NCI-H82 (cell line): ENCODE data around the gene ABL2.
A peak's percentile ranks its signal among the peaks of the same experiment; 100 is the strongest.
"Not testable (repeated sequence)": the region's sequence is repeated elsewhere in the genome, so short reads cannot be mapped to it uniquely, and the experiment has no call there.

Source experiments
- DNase-seq: peaks from one replicate; lab custom pipeline; 2025; lab: John Stamatoyannopoulos, UW

The ABL2 gene

DNA sequence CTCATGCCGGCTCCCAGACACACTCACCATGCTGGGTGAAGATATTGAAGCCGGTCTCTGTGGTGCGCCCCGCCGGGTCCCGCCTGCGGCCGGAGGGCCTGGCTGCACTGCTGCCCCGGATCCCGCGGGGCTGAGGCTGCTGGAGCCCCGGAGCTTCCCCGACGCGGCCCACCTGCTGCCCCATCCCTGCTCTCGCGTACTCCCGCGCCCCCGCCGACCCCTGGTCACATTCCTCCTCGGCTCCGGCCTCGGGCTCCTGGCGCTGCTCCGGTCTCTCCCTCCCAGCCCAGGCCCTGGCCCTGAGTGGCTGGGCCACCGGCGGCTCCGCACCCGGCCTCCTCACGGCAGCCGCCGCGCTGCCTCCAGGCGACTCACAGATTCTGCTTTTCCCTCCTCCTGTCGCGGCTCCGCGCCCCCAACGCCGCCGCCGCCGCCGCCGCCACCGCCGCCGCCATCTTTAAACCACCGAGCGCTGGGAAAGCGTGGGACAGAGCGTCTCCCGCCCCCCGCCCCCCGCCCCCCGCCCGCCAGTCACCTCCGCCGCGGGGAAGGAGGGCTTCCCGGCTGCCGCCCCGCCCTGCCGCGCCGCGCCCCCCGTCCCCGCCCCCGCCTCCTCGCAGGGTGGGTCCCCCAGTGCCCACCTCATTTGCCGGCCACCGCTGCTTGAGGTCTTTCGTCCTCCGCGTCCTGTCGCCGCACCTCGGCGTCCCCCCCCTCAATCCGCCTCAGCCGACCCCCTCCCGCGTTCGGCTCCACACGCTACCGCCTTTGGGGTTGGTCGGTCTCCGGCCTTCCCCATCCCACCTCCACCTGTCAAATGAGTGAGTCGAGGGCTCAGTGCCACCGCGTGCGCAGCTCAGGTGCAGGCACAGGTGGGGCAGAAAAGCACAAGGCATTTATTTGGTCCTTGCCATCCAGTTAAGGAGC is at the start of gene ABL2:
Gene ABL2 (minus strand): TSS at position 464 of the 927 bp plus-strand sequence. CDS start 280 bp downstream, at position 184.
- peak; percentile 82 for DNase-seq

DNA sequence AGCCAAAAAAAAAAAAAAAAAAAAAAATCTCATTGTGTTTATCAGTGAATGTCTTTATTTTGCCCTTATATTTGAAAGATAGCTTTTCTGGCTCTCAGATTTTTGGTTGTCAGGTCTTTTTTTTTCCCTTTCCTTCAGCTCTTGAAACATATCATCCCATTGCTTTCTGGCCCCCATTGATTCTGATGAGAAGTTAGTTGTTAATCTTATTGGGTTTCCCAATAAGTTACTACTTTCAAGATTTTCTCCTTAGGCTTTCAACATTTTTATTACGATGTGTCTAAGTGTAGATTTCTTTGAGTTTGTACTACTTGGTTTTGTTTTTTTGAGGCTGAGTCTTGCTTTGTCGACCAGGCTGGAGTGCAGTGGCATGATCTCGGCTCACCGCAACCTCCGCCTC is 49.4 kb upstream of the ABL2 start:
- DNase-seq: no peak

DNA sequence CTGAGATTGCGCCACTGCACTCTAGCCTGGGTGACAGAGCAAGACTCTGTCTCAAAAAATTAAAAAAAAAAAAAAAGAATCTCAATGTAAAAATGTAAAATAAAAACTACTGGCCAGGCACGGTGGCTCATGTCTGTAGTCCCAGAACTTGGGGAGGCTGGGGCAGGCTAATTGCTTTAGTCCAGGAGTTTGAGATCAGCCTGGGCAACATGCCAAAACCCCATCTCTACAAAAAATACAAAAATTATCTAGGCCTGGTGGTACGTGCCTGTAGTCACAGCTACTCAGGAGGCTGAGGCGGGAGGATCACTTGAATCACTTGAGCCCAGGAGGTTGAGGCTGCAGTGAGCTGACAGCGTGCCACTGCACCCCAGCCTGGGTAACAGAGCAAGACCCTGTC is 44.9 kb upstream of the ABL2 start:
- peak; percentile 18 for DNase-seq

DNA sequence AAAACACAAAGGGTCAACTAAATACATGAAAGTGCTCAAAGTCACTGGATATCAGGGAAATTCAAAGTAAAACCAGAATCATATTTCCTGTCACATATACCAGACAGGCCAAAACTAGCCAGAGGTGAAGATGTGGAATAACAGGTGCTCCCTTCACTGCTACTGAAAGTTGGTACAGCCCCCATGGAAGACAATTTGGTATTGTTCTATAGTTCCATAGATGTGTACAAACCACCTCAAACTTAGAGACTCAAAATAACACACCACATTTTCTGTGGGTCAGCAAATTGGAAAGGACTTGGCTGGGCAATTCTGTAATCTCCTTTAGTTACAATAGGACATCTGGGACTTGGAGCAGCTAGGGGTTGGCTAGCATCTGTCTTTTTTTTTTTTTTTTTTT is 39.6 kb upstream of the ABL2 start:
- DNase-seq: peak; percentile 11

DNA sequence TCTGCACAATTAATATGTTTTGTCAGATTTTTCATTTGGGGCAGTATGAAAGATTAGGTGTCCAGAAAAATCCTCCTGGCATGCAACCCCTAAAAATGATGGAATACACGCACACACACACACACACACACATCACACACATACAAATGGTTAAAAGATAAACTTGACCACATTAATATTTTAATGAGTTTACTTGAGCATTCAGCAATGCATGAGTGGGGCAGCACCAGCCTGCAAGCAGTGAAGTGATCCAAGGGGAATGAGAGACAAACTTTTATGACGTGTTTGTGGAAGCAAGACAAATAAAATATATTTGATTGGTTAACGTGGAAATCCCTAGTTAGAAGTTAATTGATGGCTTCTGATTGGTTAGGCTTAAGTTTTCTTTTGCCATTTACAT is 35.0 kb upstream of the ABL2 start:
- DNase-seq: no peak

DNA sequence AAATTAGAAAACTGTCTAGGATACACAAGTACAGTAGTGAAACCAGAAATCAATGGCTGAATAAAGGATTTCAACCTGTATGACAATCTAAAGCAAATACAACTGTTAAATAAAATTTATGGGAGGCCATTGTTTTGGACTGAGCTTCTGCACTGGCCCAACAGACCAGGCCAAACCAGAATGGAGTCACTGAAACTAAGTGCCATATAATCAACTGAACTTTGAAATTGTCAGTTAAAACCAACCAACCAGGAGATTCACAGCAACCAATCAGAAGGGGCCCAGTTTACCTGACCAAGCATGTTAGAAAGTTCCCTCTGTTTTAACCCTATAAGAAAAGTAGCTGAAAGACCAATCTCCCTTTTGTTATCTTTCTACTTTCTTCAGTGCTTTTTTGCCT is 33.6 kb upstream of the ABL2 start:
- DNase-seq: no peak

DNA sequence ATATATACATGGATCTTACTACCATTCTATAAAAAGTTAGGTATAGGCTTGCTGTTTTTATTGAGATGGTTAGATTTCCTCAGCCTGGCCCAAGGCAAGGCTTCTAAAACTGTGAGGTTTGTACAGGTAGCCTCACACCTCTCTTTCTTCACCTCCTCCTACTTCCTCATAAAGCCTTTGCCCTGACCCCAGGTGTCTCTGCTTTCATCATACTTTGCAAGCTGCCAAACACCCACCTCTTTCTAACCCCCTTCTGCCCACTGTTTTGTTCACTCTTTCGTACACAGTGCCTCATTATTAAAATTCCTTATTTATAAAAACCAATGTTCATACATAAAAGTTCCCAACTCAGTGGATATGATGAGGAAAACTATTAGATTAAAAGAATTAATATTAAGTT is 32.7 kb upstream of the ABL2 start:
- no peak for DNase-seq

DNA sequence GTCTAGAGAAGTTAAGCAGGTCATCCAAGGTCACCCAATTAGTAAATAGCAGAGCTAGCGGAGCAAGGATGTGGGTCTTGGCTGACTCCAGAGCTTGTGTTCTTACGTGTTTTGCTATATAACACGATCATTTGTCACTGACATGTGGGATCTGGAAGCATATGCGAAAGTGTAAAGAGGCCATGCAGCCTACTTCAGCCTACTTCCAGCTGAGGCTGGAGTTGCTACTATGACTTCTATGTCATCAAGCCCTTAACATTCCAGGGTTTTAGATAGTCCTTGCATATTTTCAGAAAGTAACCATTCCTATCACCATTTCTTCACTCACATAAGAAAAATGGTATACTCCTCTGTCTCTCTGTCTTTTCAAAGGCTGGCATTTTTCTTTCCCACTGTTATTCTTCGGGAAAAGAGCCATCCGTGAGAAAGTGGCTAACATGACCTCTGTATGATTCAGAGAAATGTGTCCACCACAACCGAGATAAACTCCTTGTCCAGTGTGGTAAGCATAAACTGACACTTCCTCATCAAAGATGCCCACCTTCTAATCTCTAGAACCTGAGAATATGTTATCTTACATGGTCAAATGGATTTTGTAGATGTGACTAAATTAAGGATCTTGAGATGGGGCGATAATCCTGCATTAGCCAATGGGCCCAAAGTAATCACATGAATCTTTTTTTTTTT is 24.0 kb upstream of the ABL2 start:
- peak; percentile 52 for DNase-seq

DNA sequence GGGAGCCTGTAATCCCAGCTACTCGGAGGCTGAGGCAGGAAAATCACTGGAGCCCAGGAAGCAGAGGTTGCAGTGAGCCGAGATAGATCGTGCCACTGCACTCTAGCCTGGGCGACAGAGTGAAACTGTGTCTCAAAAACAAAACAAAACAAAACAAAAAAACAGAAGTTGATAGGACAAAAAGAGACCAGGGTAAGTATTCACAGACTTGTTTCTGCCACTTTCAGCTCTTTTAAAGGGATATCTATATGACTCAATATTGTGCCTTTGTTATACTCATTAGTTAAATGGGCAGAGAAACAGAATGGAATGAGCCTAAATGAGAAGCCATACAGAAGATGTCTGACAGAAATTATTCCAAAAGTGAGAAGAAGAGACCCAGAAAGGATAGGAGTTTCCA is 23.1 kb upstream of the ABL2 start:
- no peak for DNase-seq

DNA sequence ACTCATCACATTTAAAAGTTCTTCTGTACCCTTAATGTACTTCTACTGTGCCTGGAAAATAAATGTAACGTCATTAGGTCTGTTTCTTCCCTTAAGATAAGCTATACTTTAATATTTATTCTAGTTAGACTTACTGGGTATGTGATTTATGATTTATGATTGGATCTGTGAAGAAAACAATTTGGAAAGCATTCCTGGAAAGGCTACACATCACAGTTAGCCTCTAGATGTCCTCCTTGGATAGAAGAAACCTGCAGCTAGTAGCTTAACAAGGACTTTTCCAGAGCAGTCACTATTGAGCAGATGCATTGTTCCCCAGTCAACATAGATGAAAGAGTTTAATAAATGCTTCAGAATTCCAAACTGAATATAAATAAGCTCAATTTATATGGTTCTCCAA is 22.2 kb upstream of the ABL2 start:
- peak; percentile 58 for DNase-seq

DNA sequence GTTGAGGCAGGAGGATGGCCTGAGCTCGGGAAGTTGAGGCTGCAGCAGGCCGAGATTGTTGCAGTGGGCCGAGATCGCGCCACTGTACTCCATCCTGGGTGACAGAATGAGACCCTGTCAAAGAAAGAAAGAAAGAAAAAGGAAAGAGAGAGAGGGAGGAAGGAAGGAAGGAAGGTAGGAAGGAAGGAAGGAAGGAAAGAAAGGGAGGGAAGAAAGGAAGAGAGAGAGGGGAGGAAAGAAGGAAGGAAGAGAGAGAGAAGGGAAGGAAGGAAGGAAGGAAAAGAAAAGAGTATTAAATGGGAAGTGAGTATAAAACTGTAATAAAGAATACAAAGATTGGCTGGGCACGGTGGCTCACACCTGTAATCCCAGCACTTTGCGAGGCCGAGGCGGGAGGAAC is 18.4 kb upstream of the ABL2 start:
- DNase-seq: no peak

DNA sequence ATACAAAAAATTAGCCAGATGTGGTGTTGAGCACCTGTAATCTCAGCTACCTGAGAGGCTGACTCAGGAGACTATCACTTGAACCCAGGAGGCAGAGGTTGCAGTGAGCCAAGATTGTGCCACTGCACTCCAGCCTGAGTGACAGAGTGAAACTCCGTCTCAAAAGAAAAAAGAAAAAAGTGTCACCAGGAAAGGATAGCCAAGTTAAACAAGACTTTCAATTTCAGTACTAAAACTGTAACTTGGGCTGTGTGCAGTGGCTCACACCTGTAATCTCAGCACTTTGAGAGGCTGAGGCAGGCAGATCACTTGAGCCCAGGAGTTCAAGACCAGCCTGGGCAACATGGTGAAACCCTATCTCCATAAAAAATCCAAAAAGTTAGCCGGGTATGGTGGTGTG is 15.9 kb upstream of the ABL2 start:
- DNase-seq: not testable (repeated sequence)

DNA sequence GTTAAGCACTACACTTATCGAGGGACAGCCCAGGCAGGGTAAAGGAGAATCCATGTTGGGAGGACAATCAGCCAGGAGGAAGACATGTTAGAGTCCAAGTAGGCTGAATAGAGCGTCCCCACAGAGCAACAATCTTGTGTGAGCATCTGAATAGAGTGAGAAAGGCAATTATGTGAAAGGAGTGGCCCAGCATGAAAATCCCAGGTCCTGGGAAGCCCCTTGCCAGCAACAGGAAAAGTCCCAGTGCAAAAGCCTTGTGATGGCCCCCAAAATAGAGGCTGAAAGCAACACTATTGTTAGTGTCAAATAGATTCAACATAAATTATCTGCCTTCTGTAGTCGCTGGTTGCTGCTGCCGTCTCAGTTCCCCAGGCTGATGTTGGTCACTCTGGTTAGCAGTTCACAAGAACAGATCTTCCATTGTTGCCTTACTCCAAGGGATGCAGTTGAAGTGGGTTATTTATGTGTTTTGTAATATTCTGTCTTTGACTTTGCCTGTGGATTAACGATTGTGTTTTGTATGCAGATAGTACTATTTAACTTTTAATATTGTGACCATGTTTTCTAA is 12.1 kb upstream of the ABL2 start:
- DNase-seq: no peak

DNA sequence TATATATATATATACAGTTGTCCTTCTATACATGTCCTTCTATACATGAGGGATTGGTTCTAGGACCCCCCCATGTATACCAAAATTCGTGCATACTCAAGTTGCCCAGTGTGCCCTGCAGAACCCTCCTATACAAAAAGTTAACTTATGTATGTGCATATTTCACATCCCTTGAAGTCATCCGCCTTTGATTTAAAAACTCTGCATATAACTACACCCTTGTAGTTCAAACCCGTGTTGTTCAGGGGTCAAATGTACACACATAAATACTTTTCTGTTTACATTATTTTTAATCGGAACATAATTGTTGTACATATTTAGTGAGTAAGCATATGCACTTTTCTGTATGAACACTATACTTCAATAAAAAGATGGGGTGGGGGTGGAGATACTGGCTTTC is 7.7 kb upstream of the ABL2 start:
- no peak for DNase-seq

DNA sequence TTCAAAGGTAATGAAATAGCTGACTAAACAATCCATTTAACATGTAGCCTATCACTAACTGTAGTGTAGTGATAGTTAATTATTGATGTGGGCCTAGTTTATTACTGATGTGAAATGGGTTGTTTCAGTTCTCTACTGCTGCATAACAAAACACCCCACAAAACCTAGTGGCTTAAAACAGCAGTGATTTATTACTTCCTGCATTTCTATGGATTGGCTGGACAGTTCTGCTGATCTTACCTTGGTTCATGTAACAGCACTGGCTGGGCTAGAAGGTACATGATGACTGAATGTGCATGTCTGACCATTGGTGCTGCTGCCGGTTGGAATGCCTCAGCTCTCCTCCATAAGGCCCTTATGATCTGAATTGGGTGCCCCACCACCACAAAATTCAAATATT is 5.4 kb upstream of the ABL2 start:
- DNase-seq: no peak

DNA sequence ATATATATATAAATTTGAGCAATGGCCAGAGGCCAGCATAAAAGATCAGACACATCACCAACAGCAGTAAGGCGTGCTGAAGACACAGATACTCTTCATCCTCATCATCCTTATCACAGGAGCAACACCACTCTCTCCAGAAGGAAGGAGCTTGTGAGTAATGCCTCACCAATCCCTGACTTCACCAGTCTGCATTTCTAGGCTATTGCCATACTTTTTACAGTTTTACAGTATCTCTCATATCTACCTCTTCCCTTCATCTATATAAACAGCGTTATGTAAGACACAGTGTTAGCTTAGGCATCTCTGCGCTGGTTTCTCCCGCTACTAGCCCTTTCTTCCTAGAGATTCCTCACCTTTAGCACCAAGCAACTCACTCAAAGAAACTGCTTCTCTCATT is 2.4 kb upstream of the ABL2 start:
- no peak for DNase-seq

DNA sequence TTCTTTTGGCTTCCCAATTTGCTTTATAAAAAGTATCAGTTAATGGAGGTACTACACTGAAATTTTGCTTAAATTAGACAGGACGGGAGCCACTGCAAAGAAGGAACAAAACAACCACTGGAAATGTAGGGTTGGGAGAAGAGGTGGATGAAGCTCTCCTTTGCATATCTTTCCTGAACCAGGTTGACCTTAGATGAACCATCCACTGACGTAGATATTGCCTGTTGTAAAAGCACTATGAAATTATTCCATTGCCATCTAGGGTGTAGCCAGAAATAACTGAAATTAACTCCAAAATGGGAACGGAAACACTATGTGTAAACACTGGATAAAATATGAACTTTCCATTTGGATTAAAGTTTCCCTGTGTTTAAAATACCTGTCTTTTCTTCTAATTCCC is 1.2 kb upstream of the ABL2 start:
- DNase-seq: peak; percentile 24

DNA sequence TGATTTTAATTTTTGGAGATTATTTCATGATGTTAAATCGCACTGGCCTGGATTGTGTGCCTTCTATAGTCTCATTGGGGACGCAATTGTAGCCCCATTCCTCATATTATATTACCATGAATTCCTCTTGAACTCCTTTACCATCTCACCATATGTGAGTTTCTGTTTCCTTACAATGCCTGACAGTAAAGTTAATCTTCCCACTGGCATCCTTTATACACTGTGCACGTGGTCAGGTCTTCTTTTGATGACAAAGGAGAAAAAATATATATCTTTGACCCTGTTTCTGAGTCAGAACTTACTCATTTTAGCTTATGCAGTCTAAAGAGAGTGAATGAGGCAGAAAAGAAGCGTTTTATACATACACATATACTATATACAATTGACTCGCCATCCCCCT is 774 bp upstream of the ABL2 start:
- DNase-seq: peak; percentile 33

DNA sequence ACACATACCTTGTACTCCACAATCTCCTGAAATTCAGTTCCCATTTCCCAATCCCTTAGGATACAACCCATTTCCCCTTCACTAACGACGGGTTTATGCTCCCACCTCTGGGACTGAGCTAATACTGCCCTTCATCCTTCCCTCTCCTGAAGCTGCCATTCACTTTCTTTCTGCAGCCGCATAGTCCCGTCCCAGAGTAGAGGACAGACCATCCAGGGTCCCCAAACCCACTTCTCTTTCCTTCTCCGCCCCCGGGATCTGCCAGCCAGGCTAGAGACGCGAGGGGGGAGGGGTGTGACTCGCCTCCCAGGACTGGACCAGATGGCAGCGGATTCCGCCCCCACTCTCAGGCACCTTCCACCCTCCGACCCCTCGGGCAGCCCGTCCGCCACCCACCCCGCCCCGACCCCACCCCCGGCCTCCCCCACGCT is 679 bp downstream of the ABL2 start:
- DNase-seq: peak; percentile 93

DNA sequence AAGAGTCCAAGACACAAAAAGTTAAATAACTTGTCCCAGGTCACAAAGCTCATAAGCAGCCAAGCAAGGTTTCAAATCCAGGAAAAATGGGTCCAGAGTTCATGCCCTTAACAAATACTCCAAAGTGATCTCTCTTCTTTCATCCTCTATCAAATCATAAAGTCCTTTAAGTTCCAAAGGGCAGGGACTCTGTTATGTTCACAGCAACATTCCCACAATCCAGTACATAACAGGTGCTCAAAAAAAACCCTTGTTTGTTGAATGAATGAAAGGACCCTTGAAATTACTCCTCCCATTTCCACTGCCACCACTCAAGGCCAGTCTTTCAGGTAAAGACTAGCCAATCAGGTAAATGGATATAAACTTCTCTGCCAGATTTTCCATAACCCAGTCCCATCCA is 2.7 kb downstream of the ABL2 start:
- no peak for DNase-seq

DNA sequence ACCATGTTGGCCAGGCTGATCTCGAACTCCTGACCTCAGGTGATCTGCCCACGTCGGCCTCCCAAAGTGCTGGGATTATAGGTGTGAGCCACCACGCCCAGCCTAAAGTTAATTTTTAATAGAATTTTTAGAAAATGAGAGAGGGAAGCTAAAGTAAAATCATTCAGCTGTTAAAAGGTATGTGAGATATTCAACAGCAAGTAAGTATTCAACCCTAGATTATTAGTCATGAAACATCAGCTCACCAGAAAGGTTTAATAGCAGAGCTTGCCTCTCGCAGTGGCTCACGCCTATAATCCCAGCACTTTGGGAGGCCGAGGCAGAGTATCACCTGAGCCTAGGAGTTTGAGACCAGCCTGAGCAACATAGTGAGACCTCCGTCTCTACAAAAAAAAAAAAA is 5.0 kb downstream of the ABL2 start:
- not testable (repeated sequence) for DNase-seq

DNA sequence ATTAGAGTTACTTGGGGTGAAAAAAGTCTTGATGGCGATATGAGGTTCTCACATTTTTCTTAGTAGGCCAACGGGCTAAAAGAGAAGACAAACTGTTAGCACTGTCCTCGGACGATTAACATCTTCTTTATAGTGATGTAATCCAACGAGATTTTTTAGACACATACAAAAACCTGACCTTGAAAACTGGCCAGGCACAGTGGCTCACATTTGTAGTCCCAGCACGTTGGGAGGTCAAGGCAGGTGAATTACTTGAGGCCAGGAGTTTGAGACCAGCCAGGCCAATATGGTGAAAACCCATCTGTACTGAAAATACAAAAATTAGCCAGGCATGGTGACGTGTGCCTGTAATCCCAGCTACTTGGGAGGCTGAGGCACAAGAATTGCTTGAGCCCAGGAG is 8.4 kb downstream of the ABL2 start:
- not testable (repeated sequence) for DNase-seq

DNA sequence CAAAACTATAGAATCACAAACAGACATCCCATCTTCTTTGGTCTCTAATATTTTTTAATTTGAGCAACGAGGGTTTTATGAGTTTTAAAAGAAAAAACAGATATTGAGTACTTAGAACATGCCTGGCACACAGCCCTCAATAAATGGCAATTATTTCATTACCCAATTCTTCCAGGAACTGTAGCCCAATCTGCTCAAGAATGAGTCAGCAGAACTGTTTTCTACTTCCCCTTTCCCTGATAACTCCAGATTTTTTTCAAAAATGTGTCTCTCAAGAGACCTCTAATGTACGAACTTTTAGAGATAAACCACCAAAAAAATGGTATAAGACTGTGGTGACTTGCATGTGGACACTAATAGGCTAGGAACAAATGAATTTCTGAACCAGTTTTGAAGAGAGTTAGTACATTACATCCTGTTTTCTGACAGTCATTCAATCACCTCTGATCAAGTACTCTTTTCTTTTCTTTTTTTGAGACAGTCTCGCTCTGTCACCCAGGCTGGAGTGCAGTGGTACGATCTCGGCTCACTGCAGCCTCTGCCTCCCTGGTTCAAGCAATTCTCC is 11.5 kb downstream of the ABL2 start:
- no peak for DNase-seq
